Peyer's patch (tissue), 4 donors: ENCODE results near the gene SPDYE3.

Source experiments
- POLR2A ChIP-seq, 2 donors: fragments of 450-650 bp; IDR thresholded peaks; one replicate each; pipeline ENCODE4 v1.5.1; 2017; ENCODE audit warnings: antibody characterized with exemption in 2 of 2, mild to moderate bottlenecking in 2 of 2, moderate library complexity in 2 of 2
- TF ChIP-seq, protein P1 (sequence below), 6 experiments: fragments of 450-650 bp in 4 of 6; fragments of 200-600 bp in 2 of 6; sonication (generic) in 1 of 6; IDR thresholded peaks; one replicate each; pipeline ENCODE4 v1.5.1; 2017 to 2019; ENCODE audit warnings: antibody characterized with exemption in 6 of 6, mild to moderate bottlenecking in 3 of 6, moderate library complexity in 1 of 6

DNA sequence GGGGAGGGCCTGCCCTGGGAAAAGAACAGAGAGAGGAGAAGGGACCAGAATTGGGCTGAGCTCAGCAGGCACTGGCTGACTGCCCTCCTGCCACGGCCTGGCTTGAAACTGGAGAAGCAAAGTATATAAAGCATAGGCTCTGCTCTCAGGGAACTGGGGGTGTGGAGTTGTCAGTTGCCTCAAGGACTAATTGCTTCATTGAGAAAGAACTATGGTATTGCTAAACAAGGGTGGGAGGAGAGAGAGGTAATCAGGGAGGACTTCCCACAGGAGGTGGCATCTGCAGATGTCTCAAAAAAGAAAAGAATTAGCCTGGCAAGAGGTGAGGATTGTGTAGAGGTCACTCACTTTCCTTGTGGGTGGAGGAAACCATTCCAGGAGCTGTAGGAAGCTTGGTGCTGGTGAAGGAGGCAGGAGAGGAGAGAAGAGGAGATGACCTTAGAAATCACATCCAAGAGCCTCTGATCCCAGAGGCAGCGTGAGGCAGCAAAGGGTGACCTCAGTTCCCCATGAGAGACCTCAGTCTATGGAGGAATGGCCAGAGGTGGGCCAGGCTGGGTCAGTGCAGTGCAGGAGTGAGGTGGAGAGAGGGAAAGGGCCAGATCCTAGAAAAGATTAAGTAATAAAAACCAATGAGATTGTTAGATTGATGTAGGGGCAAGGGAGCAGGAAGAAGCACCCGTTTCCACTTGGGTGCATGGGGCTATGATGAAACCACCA lies 52.8 kb downstream of the SPDYE3 start:
- TF ChIP-seq, protein P1, sequence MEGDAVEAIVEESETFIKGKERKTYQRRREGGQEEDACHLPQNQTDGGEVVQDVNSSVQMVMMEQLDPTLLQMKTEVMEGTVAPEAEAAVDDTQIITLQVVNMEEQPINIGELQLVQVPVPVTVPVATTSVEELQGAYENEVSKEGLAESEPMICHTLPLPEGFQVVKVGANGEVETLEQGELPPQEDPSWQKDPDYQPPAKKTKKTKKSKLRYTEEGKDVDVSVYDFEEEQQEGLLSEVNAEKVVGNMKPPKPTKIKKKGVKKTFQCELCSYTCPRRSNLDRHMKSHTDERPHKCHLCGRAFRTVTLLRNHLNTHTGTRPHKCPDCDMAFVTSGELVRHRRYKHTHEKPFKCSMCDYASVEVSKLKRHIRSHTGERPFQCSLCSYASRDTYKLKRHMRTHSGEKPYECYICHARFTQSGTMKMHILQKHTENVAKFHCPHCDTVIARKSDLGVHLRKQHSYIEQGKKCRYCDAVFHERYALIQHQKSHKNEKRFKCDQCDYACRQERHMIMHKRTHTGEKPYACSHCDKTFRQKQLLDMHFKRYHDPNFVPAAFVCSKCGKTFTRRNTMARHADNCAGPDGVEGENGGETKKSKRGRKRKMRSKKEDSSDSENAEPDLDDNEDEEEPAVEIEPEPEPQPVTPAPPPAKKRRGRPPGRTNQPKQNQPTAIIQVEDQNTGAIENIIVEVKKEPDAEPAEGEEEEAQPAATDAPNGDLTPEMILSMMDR (IDR thresholded peaks at IDR 0.05), result no peak
- TF ChIP-seq POLR2A (IDR thresholded peaks at IDR 0.05), result no peak
